ENCODE results near the gene ZNF682.
"Not testable (repeated sequence)": the region's sequence is repeated elsewhere in the genome, so short reads cannot be mapped to it uniquely, and the experiment has no call there.

ZNF682 gene

DNA sequence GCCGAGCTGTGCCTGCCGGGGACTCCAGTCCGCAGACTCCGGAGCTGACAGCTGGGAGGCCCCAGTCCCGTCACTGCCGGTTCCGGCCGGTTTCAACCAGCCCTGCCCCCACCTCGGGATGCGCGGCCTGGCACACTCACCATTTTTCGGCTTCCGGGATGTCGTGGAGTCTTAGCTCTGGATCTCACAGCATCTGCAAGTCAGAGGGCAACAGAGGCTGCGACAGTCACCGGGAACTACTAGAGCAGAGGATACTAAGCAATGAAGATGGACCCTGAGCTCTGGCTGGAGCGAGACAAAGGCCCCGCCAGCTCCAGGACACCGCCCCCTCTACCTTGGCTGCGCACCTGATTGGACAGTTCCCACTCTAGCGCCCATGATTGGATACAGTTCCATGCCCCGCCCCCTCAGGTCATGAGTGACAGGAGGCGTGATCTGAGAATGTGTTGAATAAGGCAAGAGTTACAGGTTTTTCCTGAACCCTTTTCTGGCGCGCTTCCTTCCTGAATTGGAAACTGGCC, at the start of gene ZNF682:
Gene ZNF682, minus strand, starts transcription at position 303 of the 521 bp plus-strand sequence. Its CDS starts 160 bp downstream, at position 143.
- DNase-seq = peak; percentile 88

DNA sequence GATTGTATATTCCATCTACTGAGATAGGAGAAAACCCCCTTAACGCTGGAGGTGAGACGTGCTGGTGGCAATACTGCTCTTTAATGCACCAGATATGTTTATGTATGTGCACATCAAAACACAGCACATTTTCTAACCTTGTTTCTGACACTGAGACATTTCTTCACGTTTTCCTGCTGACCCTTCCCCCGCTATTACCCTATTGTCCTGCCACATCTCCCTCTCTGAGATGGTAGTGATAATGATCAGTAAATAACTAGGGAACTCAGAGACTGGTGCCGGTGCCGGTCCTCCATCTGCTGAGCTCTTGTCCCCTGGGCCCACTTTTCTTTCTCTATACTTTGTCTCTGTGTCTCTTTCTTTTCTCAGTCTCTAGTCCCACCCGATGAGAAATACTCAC, 43.6 kb upstream of the ZNF682 start:
- DNase-seq = not testable (repeated sequence)

DNA sequence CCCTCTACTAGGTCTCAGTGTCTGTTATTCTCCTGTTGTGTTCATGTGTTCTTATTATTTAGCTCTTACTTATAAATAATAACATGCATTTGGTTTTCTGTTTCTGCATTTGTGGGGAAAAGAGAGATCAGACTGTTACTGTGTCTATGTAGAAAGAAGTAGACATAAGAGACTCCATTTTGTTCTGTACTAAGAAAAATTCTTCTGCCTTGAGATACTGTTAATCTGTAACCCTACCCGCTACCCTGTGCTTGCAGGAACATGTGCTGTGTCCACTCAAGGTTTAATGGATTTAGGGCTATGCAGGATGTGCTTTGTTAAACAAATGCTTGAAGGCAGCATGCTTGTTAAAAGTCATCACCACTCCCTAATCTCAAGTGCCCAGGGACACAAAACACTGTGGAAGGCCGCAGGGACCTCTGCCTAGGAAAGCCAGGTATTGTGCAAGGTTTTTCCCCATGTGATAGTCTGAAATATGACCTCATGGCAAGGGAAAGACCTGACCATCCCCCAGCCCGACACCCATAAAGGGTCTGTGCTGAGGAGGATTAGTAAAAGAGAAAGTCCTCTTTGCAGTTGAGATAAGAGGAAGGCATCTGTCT, 43.0 kb upstream of the ZNF682 start:
- not testable (repeated sequence) for DNase-seq

DNA sequence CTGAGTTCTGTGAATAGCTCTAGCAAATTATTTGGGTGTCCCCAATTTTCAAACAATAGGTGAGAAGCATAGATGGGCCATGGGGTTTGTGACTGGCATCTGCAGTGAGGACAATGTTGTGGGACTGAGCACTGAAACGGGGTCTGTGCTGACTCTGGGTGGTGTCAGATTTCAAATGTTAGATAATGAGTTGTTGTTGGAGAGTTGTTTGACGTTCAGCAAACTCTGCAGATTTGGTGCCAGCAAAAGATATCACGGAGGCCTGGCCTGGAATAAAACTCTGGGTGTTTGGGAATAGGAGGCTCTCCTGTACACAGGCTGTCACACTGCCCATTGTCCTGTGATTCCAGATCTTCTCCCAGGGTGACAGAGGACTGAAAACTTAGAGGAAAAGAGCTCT, 41.4 kb upstream of the ZNF682 start:
- DNase-seq = no peak

DNA sequence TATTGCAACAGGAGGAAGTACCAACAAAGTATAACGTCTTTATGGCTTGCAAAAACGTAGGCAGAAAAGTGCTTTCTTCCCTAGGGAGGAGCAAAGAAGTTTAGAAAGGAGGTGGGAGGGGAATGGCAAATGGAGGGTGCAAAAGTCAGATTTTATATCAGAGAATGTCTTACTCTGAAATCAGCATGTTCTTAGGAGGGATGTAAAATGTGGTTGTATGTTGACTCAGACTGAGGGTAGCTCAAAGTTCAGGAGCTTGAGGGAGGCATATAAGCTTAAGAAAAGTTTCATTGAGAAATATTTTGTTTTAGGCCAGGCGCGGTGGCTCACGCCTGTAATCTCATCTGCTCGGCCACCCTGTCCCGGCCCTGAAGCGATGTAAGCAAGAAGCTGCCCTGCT, 40.2 kb upstream of the ZNF682 start:
- DNase-seq = no peak

DNA sequence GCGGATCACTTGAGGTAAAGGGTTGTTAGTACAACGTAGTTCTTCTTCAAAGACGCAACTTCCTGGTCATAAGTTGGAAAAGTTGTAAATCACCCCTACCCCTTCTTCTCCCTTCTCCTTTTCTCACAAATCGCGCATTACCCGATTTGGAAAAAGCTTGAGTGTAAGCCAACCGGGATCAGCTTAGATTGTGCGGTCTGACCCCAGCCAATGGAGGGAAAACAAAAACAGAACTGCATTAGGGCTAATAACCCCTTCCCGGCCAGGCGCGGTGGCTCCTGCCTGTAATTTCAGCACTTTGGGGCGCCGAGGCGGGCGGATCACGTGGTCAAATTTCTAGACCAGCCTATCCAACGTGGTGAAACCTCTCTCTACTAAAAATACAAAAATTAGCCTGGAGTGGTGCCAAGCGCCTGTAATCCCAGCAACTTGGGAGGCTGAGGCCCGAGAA, 39.3 kb upstream of the ZNF682 start:
- peak; percentile 0 for DNase-seq

DNA sequence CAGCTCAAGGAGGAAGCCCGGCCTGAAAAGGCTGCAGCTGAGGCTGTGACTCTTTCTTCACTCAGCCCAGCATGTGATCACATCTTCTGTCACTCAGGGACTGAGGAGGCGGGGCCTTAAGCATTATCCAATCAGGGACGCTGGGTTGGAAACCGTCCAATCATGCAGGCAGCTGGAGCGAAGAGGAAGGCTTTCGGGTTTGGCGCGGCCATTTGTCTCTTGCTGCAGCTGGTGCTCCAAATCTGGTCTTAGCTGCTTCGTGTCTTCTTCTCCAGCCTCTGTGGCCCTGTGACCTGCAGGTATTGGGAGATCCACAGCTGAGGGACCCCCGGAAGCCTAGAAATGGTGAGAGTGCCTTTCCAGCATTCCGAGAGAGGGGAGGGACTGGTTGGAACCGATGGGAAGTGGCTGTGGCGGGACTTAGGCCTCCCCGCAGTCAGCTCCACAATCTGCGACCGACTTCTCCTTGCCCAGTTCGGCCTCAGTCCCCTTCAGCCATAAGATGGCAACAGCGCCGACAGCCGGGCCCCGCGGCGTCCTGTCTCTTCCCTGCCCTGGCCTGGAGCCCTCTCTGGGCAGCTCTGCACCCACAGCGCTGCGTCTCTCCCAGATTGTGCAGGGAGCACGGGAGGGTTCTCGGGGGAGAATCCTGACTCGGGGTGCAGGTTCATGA, 38.6 kb upstream of the ZNF682 start, which contains the start of gene ZNF90:
Gene ZNF90, plus strand, starts transcription at position 210 of the 673 bp plus-strand sequence. Its CDS starts 133 bp downstream, at position 343.
- peak; percentile 49 for DNase-seq

DNA sequence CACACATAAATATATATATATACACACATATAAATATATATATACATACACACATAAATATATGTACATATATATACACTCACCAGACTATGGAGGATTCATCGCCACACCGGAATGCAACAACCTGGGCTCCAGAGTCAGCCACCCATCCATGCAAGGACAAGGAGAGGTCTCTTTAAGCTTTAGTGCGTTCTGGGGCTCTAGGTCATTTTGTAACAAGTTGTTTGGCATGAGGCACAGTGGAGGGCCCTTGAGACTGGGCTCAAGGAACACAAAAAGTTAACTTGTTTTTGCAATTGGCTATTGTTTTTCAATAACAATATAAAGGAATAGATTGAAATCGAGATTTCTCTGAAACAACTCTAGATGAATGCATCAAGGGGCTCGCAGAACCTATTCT, 33.6 kb upstream of the ZNF682 start:
- DNase-seq = no peak

DNA sequence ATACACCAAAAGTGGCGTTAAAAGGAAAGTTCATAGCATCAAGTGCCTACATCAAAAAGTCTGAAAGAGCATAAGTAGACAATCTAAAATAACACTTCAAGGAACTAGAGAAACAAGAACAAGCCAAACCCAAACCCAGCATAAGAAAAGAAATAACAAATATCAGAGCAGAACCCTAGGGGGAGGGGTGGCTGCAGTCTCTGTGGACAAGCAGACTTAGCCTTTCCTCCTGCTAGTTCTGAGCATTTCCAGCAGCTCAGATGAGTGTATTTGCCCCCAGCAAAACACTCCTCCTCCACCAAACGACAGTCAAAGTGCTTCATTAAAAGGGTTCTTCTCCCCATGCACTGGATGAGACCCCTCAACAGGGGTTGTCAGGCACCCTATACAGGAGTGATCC, 31.4 kb upstream of the ZNF682 start:
- DNase-seq = no peak

DNA sequence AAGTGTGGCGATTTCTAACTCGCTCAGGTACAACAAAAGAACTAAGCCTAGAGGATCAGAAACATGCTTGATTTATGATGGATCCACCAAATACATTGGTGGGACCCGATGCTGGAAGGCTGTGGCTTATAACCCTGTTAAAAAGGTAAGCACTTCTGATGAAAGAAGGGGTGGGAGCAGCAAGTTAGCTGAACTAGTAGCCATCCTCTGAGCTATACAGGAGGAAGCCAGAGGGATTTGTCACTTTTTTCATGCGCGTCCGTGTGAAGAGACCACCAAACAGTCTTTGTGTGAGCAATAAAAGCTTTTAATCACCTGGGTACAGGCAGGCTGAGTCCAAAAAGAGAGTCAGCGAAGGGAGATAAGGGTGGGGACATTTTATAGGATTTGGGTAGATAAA, 29.3 kb upstream of the ZNF682 start:
- not testable (repeated sequence) for DNase-seq

DNA sequence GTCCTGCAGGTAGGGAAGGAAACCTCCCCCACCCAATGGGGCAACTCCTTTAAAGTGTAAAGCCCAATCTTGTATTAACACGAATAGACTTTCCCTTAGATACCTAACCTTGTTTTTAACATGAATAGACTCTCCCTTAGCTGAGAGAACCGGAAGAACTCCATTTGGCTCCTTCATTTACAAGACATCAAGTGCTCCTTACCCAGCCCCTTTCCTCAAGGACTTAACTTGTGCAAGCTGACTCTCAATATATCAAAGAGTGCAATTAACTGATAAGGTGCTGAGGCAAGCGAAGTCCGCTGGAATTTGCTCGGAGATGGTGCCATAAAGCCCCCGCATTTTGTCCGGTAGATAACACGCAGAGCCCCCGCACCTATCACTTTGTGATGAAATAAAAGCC, 28.6 kb upstream of the ZNF682 start:
- DNase-seq = no peak

DNA sequence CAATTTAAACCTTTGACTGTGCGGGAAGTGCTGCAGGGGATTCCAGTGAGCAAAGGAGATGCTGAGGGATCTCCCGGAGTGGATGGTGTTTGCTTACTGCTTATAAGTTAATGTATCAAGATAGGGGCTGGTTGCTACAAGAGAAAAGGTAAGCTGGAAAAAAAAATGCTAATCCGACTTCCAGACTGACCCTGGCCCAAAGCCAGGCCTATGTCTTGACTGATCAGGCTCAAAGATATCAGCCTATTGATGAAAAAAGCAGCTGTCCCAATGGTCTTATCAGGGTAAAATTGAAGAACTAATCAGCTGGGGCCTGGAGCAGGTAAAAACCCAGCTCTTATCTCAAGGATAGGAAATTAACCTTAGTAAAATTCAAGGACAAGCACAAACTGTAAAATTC, 27.6 kb upstream of the ZNF682 start:
- no peak for DNase-seq

DNA sequence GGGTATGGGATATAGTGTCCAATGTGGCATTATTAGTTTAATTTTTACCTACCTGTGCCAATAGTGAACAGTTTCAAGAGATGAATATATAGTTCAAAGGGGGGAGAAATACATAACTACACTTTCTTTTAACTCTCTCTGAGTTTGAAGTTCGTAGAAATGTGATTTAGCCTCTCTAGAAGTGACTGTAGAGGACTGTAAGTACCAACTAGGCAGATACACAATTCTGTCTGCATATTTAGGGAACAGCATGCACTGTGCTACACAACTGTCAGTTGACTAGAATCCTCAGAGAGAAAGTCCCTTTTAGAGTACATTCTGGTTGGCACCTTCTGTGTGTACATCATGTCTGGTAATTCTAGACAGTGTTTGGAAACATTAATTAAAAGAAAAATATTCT, 21.0 kb upstream of the ZNF682 start:
- DNase-seq = no peak

DNA sequence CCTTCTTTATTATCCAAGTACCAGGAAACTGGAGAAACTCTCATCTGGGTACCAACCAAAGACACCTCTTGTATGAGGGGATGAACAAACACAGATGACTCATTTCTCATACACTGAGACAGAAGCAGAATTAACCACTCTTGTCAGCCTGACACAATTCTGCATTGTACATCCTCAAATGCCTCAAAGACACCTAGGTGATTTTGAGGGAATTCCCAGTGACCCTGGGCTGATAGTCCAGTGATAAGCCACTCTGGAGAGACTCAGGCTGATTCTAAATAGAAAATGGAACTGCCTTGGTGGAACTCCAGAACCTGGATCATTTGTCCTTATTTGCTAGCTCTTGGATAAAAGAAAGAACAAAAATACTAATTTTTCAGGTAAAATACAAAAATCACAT, 19.4 kb upstream of the ZNF682 start:
- not testable (repeated sequence) for DNase-seq

DNA sequence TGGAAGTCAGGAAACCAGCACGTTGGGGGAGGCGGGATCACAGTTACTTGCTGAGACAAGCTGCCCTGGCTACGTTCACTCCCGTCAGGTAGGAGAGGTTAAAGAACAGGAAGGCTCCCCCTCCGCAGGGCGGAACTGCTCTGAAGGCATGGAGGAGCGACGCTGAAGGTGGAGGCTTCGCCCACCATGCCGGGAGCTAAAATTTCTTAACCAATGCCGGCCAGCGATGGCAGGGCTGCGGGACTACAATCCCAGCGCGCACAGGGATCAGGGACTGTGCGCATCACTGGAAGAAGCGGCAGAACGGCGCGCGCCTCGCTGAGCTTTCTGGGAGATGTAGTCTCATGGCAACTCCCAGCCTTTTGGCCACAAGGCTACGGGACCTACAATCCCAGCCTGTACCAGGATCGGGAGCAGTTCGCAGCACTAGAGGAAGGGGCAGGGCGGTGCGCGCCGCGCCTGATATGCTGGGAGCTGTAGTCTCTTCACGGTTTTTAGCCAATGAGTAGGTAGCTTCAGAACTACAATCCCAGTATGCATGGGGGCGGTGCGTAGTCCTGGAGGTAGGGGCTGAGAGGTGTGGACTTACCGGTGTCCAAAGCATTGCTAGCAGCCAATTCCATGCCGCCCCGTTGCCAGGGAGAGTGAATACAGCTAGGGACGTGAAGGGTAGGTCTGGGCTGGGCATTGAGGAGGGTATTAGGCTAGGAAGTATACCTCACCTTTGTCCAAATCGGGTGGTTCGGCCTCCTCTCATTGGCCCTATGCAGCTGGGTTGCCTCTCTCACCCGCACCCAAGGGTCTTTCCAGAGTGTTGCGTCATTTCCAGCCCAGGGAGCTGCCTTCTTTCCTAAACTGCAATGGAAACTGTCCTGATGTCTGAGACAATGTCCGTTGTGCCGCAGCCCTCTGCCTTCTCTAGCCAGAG, 12.8 kb upstream of the ZNF682 start:
- peak; percentile 60 for DNase-seq

DNA sequence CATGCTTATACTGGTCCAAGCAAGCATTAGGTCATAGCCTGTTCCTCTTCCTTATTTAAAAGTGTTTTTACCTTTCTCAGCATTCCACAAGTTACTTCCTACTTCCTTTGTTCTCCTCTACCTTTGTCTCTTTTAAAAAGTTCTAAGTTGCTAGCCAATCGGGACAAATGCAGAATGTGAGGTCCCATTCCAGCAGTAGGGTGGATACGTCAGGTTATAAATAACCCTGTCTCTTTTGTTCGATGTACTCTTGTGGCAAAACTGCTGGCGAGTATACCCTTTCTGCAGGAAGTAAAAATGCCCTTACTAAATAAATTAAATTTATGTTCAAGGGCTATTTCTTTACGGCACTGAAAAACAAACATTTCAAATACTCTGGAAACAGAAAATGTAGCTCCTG, 6.4 kb upstream of the ZNF682 start:
- not testable (repeated sequence) for DNase-seq

DNA sequence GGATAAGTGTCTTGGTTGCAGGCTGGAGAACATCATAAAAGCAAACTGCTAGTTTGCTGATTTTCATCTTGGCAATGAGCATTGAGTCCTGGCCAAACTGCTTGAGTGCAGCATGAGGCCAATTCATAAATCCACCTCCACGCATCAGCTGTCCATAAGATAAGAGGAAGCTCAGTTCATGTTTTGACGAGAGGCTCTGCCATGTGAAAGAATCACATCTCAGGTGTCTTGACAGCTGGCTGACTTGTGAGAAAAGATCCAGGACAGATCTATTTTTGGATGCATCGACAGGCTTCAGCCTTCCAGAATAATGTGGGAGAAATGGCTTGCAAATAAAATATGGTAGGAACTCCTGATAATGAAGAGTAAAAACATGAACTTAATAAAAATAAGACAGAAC, 5.4 kb upstream of the ZNF682 start:
- no peak for DNase-seq

DNA sequence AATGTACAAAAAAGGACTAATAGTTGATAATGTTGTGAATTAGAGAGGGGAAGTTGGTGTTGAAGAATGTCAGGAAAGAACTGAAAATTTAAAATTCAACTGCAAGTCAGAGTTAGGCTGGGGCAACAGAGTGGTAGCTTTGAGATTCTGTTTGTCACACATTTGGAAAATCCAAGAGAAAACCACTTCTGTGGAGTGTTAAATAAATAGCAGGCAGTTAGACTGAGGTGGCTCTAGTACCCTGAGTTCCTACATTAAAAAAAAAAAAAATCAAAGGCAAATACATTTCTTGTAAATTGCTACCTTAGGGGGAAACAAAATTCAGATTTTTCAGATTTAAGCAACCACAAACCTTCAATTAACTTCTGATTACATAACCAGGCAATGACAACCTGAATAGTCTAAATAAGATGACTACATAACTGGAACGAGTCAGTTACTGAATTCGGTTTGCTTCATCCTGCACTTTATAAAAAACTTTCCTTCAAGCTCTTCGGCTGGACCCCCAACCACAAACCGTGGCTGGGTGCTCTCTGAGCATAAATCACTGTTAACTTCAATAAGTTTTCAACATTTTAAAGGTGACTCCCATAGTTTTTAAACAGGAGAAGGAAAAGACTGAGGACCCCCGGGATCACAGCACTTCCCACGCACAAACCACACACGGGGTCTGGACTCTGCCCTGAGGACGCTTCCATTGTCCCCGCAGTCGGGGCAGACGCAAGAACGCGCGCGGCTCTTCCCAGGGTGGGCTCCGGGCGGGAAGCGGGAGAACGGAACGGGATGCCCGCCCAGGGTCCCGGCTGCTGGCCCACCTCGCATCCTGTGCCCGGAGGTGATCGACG, 725 bp downstream of the ZNF682 start:
- DNase-seq = no peak

DNA sequence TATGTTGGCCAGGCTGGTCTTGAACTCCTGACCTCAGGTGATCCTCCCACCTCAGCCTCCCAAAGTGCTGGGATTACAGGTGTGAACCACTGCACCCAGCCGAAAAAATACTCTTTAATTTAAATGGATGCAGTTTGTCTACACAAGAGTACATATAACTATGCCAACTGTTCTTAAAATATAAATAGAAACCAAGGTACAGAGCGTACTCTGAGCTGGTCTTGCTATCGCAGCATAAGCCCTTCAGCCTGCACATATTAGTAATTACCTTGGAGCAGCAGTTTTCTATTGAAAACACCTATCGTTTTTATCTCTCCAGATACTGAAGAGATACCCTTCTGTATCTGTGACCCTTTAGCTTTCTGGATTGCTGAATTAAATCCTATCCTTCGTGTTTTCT, 3.4 kb downstream of the ZNF682 start:
- no peak for DNase-seq

DNA sequence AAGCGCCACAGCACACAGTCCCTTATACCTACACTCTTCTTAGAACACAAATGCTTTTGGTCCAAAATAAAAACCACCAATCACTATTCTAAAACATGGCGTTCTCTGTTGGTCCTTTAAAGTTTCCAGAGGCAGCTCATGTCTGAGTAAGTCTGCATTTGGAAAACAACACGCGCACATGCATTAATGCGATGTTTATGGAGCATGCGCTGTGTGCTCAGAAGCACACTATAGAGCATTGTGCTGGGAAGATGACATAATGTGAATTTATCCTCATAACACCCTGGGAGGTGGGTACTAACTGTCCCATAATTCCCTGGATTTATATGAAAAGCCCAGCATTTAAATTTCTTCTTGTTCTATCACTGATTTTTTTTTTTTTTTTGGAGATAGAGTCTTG, 10.7 kb downstream of the ZNF682 start:
- DNase-seq = no peak

DNA sequence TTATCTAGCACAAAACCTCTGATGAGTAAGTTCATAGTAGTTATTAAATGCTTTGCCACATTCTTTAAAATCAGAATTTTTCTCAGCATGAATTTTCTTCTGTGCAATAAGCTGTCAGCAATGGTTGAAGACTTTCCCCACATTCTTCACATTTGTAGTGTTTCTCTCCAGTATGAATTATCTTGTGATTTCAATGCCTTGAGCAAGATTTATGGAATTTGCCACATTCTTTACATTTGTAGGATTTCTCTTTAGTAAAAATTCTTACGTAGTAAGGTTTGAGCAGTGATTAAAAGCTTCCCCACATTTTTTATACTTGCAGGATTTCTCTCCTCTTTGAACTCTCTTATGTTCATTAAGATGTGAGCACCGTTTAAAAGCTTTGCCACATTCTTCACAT, 33.6 kb downstream of the ZNF682 start:
- no peak for DNase-seq

DNA sequence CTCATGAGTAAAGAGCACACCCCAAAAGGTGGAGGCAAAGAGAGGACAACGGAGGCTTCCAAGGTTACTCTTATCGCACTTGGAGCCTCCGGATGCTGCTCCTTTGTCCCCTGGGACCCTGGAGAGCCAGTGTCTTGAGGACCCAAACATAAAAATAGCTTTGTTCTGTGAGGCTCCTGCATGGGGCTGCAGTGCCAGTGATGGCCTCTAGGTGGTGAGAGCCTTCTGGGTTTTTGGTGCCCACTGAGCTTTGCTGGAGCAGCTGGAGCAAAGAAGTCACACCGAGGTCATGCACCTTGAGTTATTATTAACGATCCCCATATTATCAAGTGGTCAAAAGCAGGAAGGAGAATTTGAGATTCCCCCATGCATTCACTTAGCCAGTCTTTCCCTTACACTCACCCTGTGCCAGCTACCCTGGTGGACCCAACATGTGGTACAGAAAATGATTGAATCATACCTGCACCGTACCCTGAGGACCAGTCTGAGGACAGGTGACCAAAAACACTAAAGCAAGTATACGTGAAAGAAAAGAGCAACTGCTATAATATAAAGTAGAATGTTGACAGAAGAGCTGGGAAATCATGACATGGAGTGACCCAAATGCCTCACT, 41.5 kb downstream of the ZNF682 start:
- DNase-seq = peak; percentile 6
